Caco-2 (cell line): ENCODE results near the gene CACNA2D1. TPM values are rescaled to one million over a fixed set of nuclear protein-coding genes. Genes with fewer than 3 reads are reported as not detected.

Experiments
- BruUV-seq: library from RNA; stranded (reverse); fragments of 400-500 nt; replicated peaks from 2 replicates; lab custom pipeline; 2021; lab: Mats Ljungman, UMichigan
- CTCF ChIA-PET: fragments of 300-600 bp; sonication (Branson Sonifier 250); formaldehyde crosslinking; loops from one replicate; lab custom pipeline; 2022; ENCODE audit warnings: antibody characterized with exemption; lab: Charles Lee
- POLR2A ChIA-PET: fragments of 300-600 bp; sonication (Branson Sonifier 250); formaldehyde crosslinking; loops from one replicate; lab custom pipeline; 2022; ENCODE audit warnings: antibody characterized with exemption; lab: Charles Lee
- DNase-seq, 2 experiments: peaks; one replicate each; pipeline versions ENCODE4 v3.0.0 to v3.0.0-alpha.2; 2020 to 2022
- H3K27me3 ChIP-seq: replicated peaks from 2 replicates; pipeline ENCODE4 v1.6.0; 2011; ENCODE audit warnings: low read length; ENCODE audit not compliant: control insufficient read depth, insufficient read depth
- H3K36me3 ChIP-seq: 2 replicates; pipeline ENCODE4 v1.5.1; 2011; ENCODE audit warnings: low read length; ENCODE audit not compliant: control insufficient read depth, insufficient read depth
- H3K4me1 ChIP-seq: fragments of 250-450 bp; sonication (Bioruptor Pico); 2 replicates; pipeline ENCODE4 v1.5.1; 2020; ENCODE audit warnings: mild to moderate bottlenecking
- H3K4me3 ChIP-seq: 2 replicates; pipeline ENCODE4 v1.5.1; 2011; ENCODE audit warnings: low read depth, mild to moderate bottlenecking, control low read depth, low read length
- H3K9me3 ChIP-seq: fragments of 250-450 bp; sonication (Bioruptor Pico); 2 replicates; pipeline ENCODE4 v1.5.1; 2020; ENCODE audit warnings: mild to moderate bottlenecking, moderate library complexity
- H3K27ac Mint-ChIP-seq: one replicate; pipeline ENCODE4 v1.8.0; 2022; ENCODE audit warnings: mixed read lengths; ENCODE audit not compliant: unreplicated experiment
- H3K27me3 Mint-ChIP-seq: one replicate; pipeline ENCODE4 v1.8.0; 2022; ENCODE audit warnings: mixed read lengths; ENCODE audit not compliant: insufficient read depth, unreplicated experiment
- H3K36me3 Mint-ChIP-seq: one replicate; pipeline ENCODE4 v1.8.0; 2022; ENCODE audit warnings: mild to moderate bottlenecking, mixed read lengths; ENCODE audit not compliant: insufficient read depth, unreplicated experiment
- H3K4me1 Mint-ChIP-seq: one replicate; pipeline ENCODE4 v1.8.0; 2022; ENCODE audit warnings: low read depth, mixed read lengths; ENCODE audit not compliant: unreplicated experiment
- H3K4me3 Mint-ChIP-seq: one replicate; pipeline ENCODE4 v1.8.0; 2022; ENCODE audit warnings: mild to moderate bottlenecking, moderate library complexity, mixed read lengths; ENCODE audit not compliant: unreplicated experiment
- H3K9me3 Mint-ChIP-seq: one replicate; pipeline ENCODE4 v1.8.0; 2022; ENCODE audit warnings: mixed read lengths; ENCODE audit not compliant: unreplicated experiment
- intact Hi-C: fragments of 100-400 bp; cut with micrococcal nuclease; formaldehyde crosslinking; loops from one replicate; pipeline ENCODE4 v1.10.0; 2022; ENCODE audit not compliant: unreplicated experiment
- total RNA-seq: library from RNA; stranded (reverse); gene quantifications from 2 replicates; pipeline ENCODE4 v1.2.3, GENCODE V29; 2022
- TF ChIP-seq, protein P1 (sequence below), 2 experiments: fragments of 200-600 bp in 1 of 2; IDR thresholded peaks; 1 replicate in 1 of 2; 2 replicates in 1 of 2; pipeline versions ENCODE4 v1.5.1 to v1.8.0; 2011 to 2022; ENCODE audit warnings: antibody characterized with exemption in 1 of 2, control low read depth in 1 of 2, inconsistent platforms in 1 of 2, low read depth in 1 of 2, low read length in 1 of 2, mild to moderate bottlenecking in 1 of 2, moderate library complexity in 1 of 2; ENCODE audit not compliant: insufficient read depth in 1 of 2, severe bottlenecking in 1 of 2, unreplicated experiment in 1 of 2

Gene CACNA2D1
- total RNA-seq, 1 experiment from 2014 or later: not detected

DNA sequence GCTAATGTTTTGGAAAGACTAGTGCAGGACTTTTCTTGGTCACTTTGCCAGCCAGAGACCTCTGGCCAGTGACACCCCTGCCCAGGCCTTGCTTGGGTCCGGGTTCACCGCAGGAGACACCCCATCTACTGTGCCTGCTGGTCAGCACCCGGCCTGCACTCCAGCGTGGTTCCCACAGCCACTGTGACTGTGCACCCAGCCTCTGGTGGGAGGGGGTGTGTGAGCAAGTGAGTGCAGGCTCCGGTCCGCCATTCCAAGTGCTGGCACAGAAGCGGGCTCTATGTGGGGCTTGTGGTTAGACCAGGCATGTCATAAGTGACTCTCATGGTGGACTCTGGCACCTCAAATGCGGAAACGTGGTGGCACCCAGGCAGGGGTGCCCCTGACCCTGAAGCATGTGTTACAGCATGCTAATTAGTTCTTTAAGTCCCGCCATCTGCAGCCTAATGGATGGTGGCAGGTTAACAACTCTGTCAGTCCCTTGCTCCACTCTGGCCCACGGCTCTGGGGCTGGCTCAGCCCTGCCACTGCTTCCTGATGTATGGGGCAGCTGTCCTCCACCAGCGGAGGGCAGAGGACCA is 361.8 kb downstream of the CACNA2D1 start:
- Mint-ChIP-seq H3K4me3 (no peak overlapping the region), H3K27ac (no peak overlapping the region)
- BruUV-seq: no TSS peak

GRCh38 chr7:82080254-82080927 is 363.2 kb downstream of the CACNA2D1 start:
- H3K36me3 ChIP-seq: no peaks in the 10 kb centered on the region
- intact Hi-C loops: no loop called here
- ChIA-PET POLR2A (no interaction called here), CTCF (no interaction called here)
- H3K4me1 ChIP-seq: no peaks in the 10 kb centered on the region
- Mint-ChIP-seq H3K27me3 (no peaks in the 10 kb centered on the region), H3K36me3 (no peaks in the 10 kb centered on the region), H3K9me3 (no peaks in the 10 kb centered on the region), H3K27ac (no peak overlapping the region), H3K4me1 (no peaks in the 10 kb centered on the region), H3K4me3 (no peak overlapping the region)
- H3K4me3 ChIP-seq: no peak overlapping the region
- H3K9me3 ChIP-seq: no peaks in the 10 kb centered on the region
- no TSS peak for BruUV-seq
- TF ChIP-seq, protein P1, sequence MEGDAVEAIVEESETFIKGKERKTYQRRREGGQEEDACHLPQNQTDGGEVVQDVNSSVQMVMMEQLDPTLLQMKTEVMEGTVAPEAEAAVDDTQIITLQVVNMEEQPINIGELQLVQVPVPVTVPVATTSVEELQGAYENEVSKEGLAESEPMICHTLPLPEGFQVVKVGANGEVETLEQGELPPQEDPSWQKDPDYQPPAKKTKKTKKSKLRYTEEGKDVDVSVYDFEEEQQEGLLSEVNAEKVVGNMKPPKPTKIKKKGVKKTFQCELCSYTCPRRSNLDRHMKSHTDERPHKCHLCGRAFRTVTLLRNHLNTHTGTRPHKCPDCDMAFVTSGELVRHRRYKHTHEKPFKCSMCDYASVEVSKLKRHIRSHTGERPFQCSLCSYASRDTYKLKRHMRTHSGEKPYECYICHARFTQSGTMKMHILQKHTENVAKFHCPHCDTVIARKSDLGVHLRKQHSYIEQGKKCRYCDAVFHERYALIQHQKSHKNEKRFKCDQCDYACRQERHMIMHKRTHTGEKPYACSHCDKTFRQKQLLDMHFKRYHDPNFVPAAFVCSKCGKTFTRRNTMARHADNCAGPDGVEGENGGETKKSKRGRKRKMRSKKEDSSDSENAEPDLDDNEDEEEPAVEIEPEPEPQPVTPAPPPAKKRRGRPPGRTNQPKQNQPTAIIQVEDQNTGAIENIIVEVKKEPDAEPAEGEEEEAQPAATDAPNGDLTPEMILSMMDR (IDR thresholded peaks at IDR 0.05; ENCODE audit: insufficient read depth in 1 of 2, low read depth in 1 of 2, low read length in 1 of 2, severe bottlenecking in 1 of 2, unreplicated experiment in 1 of 2): no peak
- no peak for DNase-seq
- no peaks in the 10 kb centered on the region; the same call in 1 of the 2 replicates for H3K27me3 ChIP-seq

More for the DNA sequence above, 361.8 kb downstream of the CACNA2D1 start:
- H3K4me3 ChIP-seq: no peak overlapping the region
- H3K4me1 ChIP-seq: no peaks in the 10 kb centered on the region
- H3K4me1 Mint-ChIP-seq: no peaks in the 10 kb centered on the region
- intact Hi-C loops: no loop called here
- POLR2A ChIA-PET: no interaction called here
- H3K27me3 Mint-ChIP-seq: no peaks in the 10 kb centered on the region
- H3K27me3 ChIP-seq: no peaks in the 10 kb centered on the region; the same call in 1 of the 2 replicates
- no peaks in the 10 kb centered on the region for H3K9me3 Mint-ChIP-seq
- CTCF ChIA-PET: no interaction called here
- TF ChIP-seq, protein P1 (IDR thresholded peaks at IDR 0.05; ENCODE audit: insufficient read depth in 1 of 2, low read depth in 1 of 2, low read length in 1 of 2, severe bottlenecking in 1 of 2, unreplicated experiment in 1 of 2): no peak
- no peaks in the 10 kb centered on the region for H3K36me3 Mint-ChIP-seq
- no peak for DNase-seq
- H3K9me3 ChIP-seq: no peaks in the 10 kb centered on the region
- H3K36me3 ChIP-seq: no peaks in the 10 kb centered on the region

- intact Hi-C loops: no loop called here
- Mint-ChIP-seq H3K9me3 (no peaks in the 10 kb centered on the region), H3K27ac (no peak overlapping the region), H3K27me3 (peaks cover 3% of the 10 kb centered on the region), H3K4me1 (no peaks in the 10 kb centered on the region), H3K4me3 (no peak overlapping the region), H3K36me3 (no peaks in the 10 kb centered on the region)
- H3K27me3 ChIP-seq: no peaks in the 10 kb centered on the region; the same call in 1 of the 2 replicates
- TF ChIP-seq, protein P1 (IDR thresholded peaks at IDR 0.05; ENCODE audit: insufficient read depth in 1 of 2, low read depth in 1 of 2, low read length in 1 of 2, severe bottlenecking in 1 of 2, unreplicated experiment in 1 of 2): no peak
- POLR2A ChIA-PET: no interaction called here
- H3K36me3 ChIP-seq: no peaks in the 10 kb centered on the region
- H3K4me1 ChIP-seq: no peaks in the 10 kb centered on the region
- H3K9me3 ChIP-seq: no peaks in the 10 kb centered on the region
- no TSS peak for BruUV-seq
- no peak for DNase-seq
- CTCF ChIA-PET: no interaction called here
- H3K4me3 ChIP-seq: no peak overlapping the region
Measured at GRCh38 chr7:82079527-82079926, 364.1 kb downstream of the CACNA2D1 start.
